Activated CD8-positive, alpha-beta memory T cell treated with anti-CD3 and anti-CD28 coated beads for 36 hours (primary cell): ENCODE results near the gene SSTR3. TPM values are rescaled to one million over a fixed set of nuclear protein-coding genes. Genes with fewer than 3 reads are reported as not detected.

Source experiments
- CTCF ChIA-PET: fragments of 350-600 bp; sonication (Branson Sonifier 250); formaldehyde crosslinking; loops from one replicate; lab custom pipeline; 2021; ENCODE audit warnings: antibody characterized with exemption; lab: Charles Lee
- POLR2A ChIA-PET: fragments of 350-600 bp; sonication (Branson Sonifier 250); formaldehyde crosslinking; loops from one replicate; lab custom pipeline; 2021; ENCODE audit warnings: antibody characterized with exemption; lab: Charles Lee
- total RNA-seq, 2 experiments: library from RNA; stranded (reverse); gene quantifications; one replicate each; pipeline ENCODE4 v1.2.3, GENCODE V29; 2021

Gene SSTR3
- total RNA-seq, 2 experiments from 2014 or later: 0.46 to 0.65 TPM

DNA sequence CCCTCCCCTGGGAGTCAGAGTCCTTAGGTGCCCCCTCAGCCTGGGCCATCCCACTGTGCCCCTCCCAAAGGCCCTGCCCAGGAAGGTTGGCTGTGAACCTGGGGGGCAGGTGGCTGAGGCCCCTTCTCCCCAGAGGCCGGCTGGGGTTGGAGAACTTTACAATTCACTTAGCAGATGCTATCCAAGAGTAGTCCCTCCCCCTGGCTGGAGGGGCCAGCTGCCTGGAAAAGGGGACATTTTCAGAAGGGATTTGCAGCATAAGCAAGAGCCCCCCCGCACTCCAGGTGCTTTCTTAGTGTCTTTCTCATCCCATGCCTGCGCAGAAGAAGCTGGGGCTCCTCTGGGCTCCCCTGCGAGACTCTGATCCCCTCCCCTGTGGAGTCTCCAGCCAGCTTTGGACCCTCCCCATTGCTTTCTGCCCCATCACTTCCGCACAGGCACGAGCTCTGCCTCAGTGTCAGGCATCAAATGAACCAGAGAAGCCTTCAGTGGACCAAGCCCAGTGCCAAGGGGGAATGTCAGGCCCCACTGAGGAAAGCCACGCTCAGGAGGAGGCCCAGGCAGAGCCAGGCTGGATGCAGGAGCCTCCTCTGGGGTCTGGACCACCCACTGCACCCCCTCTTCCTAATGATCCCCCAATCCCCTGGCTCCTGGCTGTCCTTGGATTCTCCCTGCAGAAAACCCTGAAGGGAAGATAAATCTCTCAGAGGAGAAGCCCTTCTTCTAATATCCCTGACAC is 3.7 kb downstream of the SSTR3 start:
- POLR2A ChIA-PET: no interaction called here
- CTCF ChIA-PET: interaction anchor here (0.9 to 2.1 kb wide), 3 partner anchors 9 to 11 kb away, joined by 3 to 9 read pairs (median 3); no protein-coding TSS in a partner anchor

DNA sequence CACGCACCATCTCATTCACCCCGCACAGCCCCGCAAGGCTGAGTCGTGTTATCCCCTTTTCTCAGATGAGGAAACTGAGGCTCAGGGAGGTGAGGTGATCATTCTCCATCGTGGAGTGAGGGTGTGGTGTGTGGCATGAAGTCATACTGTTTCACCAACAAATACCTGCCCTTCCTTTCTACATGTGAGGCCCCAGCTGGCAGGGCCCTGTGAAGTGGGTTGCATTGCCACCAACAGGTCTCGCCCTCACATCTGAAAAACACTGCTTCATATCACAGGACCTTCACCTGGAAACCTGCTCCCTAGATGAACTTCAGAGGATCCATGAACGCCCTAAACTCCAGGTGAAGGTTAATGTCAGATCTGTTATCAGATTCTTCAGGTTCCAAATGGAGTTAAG is 4.3 kb downstream of the SSTR3 start:
- ChIA-PET POLR2A (interaction anchor here (1.0 kb wide), 1 partner anchor 11 kb away, joined by 4 read pairs; no protein-coding TSS in a partner anchor), CTCF (interaction anchor here (1.4 kb wide), 1 partner anchor 12 kb away, joined by 3 read pairs; no protein-coding TSS in a partner anchor)

GRCh38 chr22:37206841-37207821 is 5.1 kb downstream of the SSTR3 start:
- ChIA-PET POLR2A (interaction anchor here (1.0 kb wide), 1 partner anchor 12 kb away, joined by 4 read pairs; no protein-coding TSS in a partner anchor), CTCF (interaction anchor here (1.0 kb wide), 1 partner anchor 16 kb away, joined by 5 read pairs; no protein-coding TSS in a partner anchor)

- POLR2A ChIA-PET: no interaction called here
- CTCF ChIA-PET: interaction anchor here (1.0 kb wide), 1 partner anchor 17 kb away, joined by 5 read pairs; no protein-coding TSS in a partner anchor
Observed at GRCh38 chr22:37206118-37206840, 6.0 kb downstream of the SSTR3 start.

- ChIA-PET POLR2A (no interaction called here), CTCF (no interaction called here)
Observed at GRCh38 chr22:37205046-37205445, 7.2 kb downstream of the SSTR3 start.

DNA sequence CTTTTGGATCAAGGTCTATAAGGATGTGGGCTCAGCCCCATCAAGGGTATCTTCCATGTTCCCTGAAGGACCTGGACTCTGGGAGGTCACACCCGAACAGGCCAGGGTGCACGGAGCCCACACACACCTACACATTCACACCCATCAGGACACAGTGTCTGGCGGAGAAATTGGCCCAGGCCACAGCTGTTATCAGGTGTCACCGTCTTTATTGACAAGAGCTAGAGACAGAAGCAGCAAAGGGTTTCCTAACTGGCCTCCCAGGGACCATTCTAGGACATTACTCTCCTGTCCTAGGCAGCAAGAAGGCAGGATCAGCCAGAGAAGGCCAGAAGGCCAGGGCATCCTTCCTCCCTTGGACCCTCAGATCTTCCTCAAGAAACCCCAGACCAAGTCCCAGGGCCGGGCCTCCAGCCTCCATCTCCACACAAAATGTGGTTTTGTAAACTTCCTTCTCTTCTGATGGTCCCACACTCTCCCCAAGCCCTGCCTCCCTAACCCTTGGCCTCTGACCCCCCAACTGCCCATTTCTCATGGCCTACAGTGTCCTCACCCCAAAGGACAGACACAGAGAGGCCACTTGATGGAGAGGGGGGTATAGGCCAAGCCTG is 8.1 kb downstream of the SSTR3 start:
- ChIA-PET CTCF (interaction anchor here (2.0 kb wide), 1 partner anchor 16 kb away, joined by 5 read pairs; no protein-coding TSS in a partner anchor), POLR2A (no interaction called here)

DNA sequence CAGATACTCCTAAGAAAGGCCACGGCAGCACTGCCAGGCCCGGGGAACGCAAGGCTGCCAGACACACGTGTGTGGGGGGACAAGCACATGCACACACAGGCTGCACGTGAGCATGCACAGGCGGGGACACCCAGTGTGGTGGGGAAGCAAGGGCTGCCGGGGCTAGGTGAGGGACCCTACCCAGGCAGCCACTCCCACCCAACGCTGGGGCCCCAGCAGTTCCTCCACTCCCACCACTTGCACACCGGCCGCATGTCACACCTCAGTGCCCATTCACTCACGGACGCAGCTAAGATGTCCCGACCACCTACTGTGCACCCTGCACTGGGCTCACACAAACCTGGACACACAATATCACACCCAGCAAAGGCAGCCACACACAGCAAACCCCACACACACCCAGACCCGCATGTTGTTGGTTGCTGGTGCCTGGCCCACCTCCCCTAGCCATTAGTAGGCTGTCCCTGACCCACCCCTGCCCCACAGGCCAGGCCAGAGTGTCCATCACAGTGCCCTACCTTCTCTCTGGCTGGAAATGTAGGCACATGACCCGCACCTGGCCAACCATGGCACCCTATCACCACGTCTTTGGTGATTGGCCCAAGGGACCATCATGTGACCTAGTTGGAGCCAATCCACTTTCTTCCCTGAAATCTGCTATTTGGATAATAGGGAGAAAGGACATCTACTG is 8.8 kb downstream of the SSTR3 start:
- POLR2A ChIA-PET: no interaction called here
- CTCF ChIA-PET: interaction anchor here (0.6 to 2.0 kb wide), 2 partner anchors 16 to 607 kb away, joined by 3 to 5 read pairs; no protein-coding TSS in a partner anchor

- ChIA-PET CTCF (interaction anchor here (2.0 to 10.6 kb wide), 2 partner anchors 17 to 39 kb away, joined by 5 to 119 read pairs; no protein-coding TSS in a partner anchor), POLR2A (no interaction called here)
Observed at GRCh38 chr22:37202716-37203115, 9.6 kb downstream of the SSTR3 start.

DNA sequence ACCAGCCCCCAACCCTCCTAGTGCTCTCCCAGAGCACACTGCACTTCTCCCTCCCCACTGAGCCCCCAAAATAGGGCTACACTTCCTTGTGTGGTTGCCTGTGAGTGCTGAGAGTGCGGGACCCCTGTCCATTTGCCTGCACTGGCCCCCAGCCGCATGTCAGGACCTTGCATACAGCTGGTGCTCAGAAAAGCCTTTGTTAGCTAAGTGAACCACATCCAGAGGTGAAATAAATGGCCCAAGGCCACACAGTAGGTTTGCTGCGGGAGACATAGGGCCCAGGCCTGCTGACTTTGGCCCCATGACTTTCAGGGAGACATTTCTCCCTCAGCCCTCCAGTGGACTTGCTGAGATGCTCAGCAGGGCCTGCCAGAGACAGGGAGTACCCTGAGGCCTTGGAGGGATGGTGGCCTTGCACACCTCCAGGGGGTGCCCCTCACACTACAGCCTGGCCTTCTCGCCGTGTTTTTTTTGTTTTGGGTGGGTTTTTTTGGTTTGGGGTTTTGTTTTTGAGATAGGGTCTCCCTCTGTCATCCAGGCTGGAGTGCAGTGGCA is 10.2 kb downstream of the SSTR3 start:
- CTCF ChIA-PET: interaction anchor here (10.6 kb wide), 1 partner anchor 38 kb away, joined by 119 read pairs; no protein-coding TSS in a partner anchor
- POLR2A ChIA-PET: interaction anchor here (1.0 kb wide), 1 partner anchor 28 kb away, joined by 3 read pairs; no protein-coding TSS in a partner anchor

- POLR2A ChIA-PET: interaction anchor here (0.6 to 1.0 kb wide), 3 partner anchors 21 to 55 kb away, joined by 3 to 4 read pairs (median 3); no protein-coding TSS in a partner anchor
- CTCF ChIA-PET: interaction anchor here (0.6 to 10.6 kb wide), 6 partner anchors 21 to 288 kb away, joined by 3 to 119 read pairs (median 4); partner anchors contain the start of gene MFNG
Observed at GRCh38 chr22:37201443-37201820, 10.8 kb downstream of the SSTR3 start.

GRCh38 chr22:37199760-37200108 is 12.5 kb downstream of the SSTR3 start:
- POLR2A ChIA-PET: interaction anchor here (0.7 to 2.9 kb wide), 18 partner anchors 20 to 149 kb away, joined by 3 to 19 read pairs (median 4); partner anchors contain the start of genes KCTD17 and RAC2
- CTCF ChIA-PET: interaction anchor here (0.7 to 10.6 kb wide), 37 partner anchors 10 to 346 kb away, joined by 3 to 119 read pairs (median 6); partner anchors contain the start of genes IL2RB, KCTD17, MPST and RAC2

DNA sequence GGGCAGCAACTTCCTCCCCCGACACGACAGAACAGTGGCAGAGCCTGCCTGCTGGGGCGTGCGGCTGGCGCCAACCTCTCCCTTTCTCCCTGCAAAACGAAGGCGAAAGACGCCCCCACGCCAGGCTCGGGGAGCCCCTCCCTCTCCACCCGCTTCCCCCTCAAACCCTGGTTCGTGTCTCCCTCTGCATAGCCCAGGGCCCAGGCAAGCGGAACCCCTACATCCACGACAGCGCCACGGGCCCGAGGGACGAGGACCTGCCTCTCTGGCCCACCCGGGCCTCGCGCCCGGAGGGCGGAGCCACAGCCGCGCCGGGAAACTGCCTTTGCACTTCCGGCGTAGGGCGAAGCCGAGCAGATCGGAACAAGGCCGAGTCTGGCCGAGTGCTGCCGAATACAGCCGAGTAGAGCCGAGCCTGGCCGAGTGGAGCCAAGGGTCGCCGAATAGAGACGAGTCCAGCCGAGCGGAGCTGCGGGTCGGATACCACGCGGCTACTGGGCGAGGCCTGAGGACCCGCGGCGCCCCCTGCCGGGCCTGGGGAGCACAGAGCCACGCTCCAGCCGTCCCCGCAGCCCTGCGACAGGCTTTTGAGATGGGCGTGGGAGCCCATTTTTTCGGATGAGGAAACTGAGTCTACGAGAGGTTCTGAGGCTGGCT is 13.0 kb downstream of the SSTR3 start:
- POLR2A ChIA-PET: interaction anchor here (0.6 to 2.9 kb wide), 19 partner anchors 21 to 151 kb away, joined by 3 to 19 read pairs (median 4); partner anchors contain the start of genes KCTD17 and RAC2
- CTCF ChIA-PET: interaction anchor here (0.7 to 10.6 kb wide), 36 partner anchors 10 to 346 kb away, joined by 3 to 119 read pairs (median 6); partner anchors contain the start of genes IL2RB, KCTD17, MPST and RAC2

GRCh38 chr22:37198258-37199102 is 13.8 kb downstream of the SSTR3 start:
- CTCF ChIA-PET: interaction anchor here (0.6 to 10.6 kb wide), 38 partner anchors 10 to 221 kb away, joined by 3 to 119 read pairs (median 5); partner anchors contain the start of genes C1QTNF6, IL2RB, MPST and RAC2
- POLR2A ChIA-PET: interaction anchor here (0.6 to 2.9 kb wide), 14 partner anchors 21 to 151 kb away, joined by 3 to 19 read pairs (median 4); partner anchors contain the start of gene KCTD17

DNA sequence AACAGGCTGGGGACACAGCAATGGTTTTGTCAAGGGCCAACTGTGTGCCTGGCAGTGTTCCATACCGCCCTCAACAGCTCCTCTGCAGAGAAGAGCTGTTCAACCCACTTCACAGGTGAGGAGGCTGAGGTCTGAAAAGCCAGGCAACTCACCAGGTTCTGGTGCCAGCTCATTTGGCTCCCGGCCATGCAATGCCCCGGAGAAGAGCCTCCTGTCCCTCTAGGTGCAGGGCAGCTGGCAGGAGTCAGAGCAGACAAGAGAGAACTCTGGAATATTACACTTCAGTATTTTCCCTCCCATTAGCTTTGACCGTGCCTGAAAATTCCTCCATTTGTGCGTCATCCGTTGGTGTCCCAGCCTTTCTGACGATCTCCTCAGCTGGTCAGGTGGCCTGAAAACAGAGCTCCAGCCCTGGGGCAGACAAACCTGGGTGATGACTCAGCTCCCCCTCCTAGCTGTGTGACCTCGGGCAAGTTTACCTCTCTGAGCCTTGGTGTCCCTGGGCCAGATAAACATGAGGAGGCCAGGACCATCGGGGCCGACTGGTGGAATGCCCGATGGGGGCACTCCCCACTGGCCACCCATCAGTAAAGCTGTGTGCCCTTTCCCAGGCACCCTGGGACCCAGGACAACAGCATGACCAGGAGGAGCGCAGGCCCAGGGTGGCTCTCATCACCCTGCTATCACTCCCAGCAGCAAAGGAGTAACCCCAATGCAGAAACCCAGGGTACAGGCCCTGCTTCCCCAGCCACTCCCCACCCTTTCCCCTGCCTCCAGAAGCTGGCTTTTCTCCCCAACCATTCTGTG is 14.6 kb downstream of the SSTR3 start:
- CTCF ChIA-PET: interaction anchor here (0.6 to 10.6 kb wide), 19 partner anchors 10 to 220 kb away, joined by 3 to 119 read pairs (median 4); partner anchors contain the start of genes C1QTNF6 and IL2RB
- POLR2A ChIA-PET: interaction anchor here (1.2 to 2.9 kb wide), 3 partner anchors 33 to 75 kb away, joined by 4 to 19 read pairs (median 4); no protein-coding TSS in a partner anchor
